ENCODE data around the gene LRRC37A3.
A peak's percentile ranks its signal among the peaks of the same experiment; 100 is the strongest.
"Not testable (repeated sequence)": the region's sequence is repeated elsewhere in the genome, so short reads cannot be mapped to it uniquely, and the experiment has no call there.

LRRC37A3 gene

GRCh38 chr17:64829824-64830630, 89.3 kb downstream of the LRRC37A3 start:
- H3K27me3 ChIP-seq (replicated peaks); H3K36me3 ChIP-seq (replicated peaks); in situ Hi-C loops (cut with HindIII; ENCODE audit: low pct_ligation_motif_present, low sequenced_read_pairs); H3K27ac ChIP-seq; DNase-seq; H3K4me3 ChIP-seq (ENCODE audit: low read depth, low read length): not testable (repeated sequence)

GRCh38 chr17:64829068-64829467, 90.2 kb downstream of the LRRC37A3 start:
- DNase-seq; H3K4me3 ChIP-seq (ENCODE audit: low read depth, low read length); H3K27ac ChIP-seq; H3K36me3 ChIP-seq (replicated peaks); in situ Hi-C loops (cut with HindIII; ENCODE audit: low pct_ligation_motif_present, low sequenced_read_pairs); H3K27me3 ChIP-seq (replicated peaks): not testable (repeated sequence)

GRCh38 chr17:64818904-64819303, 100.4 kb downstream of the LRRC37A3 start:
- DNase-seq; H3K36me3 ChIP-seq (replicated peaks); H3K27ac ChIP-seq; H3K4me3 ChIP-seq (ENCODE audit: low read depth, low read length); in situ Hi-C loops (cut with HindIII; ENCODE audit: low pct_ligation_motif_present, low sequenced_read_pairs); H3K27me3 ChIP-seq (replicated peaks): not testable (repeated sequence)

GRCh38 chr17:64815833-64816198, 103.5 kb downstream of the LRRC37A3 start:
- H3K36me3 ChIP-seq (replicated peaks); H3K27ac ChIP-seq; DNase-seq; H3K27me3 ChIP-seq (replicated peaks); in situ Hi-C loops (cut with HindIII; ENCODE audit: low pct_ligation_motif_present, low sequenced_read_pairs); H3K4me3 ChIP-seq (ENCODE audit: low read depth, low read length): not testable (repeated sequence)

- H3K36me3 ChIP-seq (replicated peaks); in situ Hi-C loops (cut with HindIII; ENCODE audit: low pct_ligation_motif_present, low sequenced_read_pairs); H3K27me3 ChIP-seq (replicated peaks); DNase-seq; H3K27ac ChIP-seq; H3K4me3 ChIP-seq (ENCODE audit: low read depth, low read length): not testable (repeated sequence)
Measured at GRCh38 chr17:64814993-64815832, 104.1 kb downstream of the LRRC37A3 start.

GRCh38 chr17:64808178-64808977, 110.9 kb downstream of the LRRC37A3 start:
- H3K27ac ChIP-seq; H3K27me3 ChIP-seq (replicated peaks); H3K36me3 ChIP-seq (replicated peaks); H3K4me3 ChIP-seq (ENCODE audit: low read depth, low read length); in situ Hi-C loops (cut with HindIII; ENCODE audit: low pct_ligation_motif_present, low sequenced_read_pairs): not testable (repeated sequence)
- DNase-seq, result peak; percentile 44

Data from brain microvascular endothelial cell (primary cell).